Muscle layer of duodenum (tissue), 2 donors: ENCODE data around the gene MEOX1.

Experiments
- H3K27ac ChIP-seq: one replicate; pipeline ENCODE4 v1.7.0; 2013; ENCODE audit warnings: mild to moderate bottlenecking, low read length
- H3K27me3 ChIP-seq: one replicate; pipeline ENCODE4 v1.7.0; 2013; ENCODE audit warnings: low read depth, mild to moderate bottlenecking, control low read depth, low read length
- H3K36me3 ChIP-seq, 2 donors: one replicate each; pipeline ENCODE4 v1.7.0; 2013; ENCODE audit warnings: low read length in 2 of 2, control low read depth in 1 of 2, mild to moderate bottlenecking in 1 of 2; ENCODE audit not compliant: insufficient read depth in 2 of 2, control insufficient read depth in 1 of 2
- H3K4me1 ChIP-seq, 2 donors: one replicate each; pipeline ENCODE4 v1.7.0; 2013; ENCODE audit warnings: low read length in 2 of 2, mild to moderate bottlenecking in 2 of 2, control low read depth in 1 of 2, moderate library complexity in 1 of 2; ENCODE audit not compliant: insufficient read depth in 2 of 2, control insufficient read depth in 1 of 2
- H3K4me3 ChIP-seq, 2 donors: one replicate each; pipeline ENCODE4 v1.7.0; 2013; ENCODE audit warnings: low read length in 2 of 2, low read depth in 1 of 2, mild to moderate bottlenecking in 1 of 2
- H3K9me3 ChIP-seq, 2 donors: one replicate each; pipeline ENCODE4 v1.7.0; 2013; ENCODE audit warnings: low read length in 2 of 2, control low read depth in 1 of 2, mild to moderate bottlenecking in 1 of 2; ENCODE audit not compliant: control insufficient read depth in 1 of 2
- donor health status: healthy.

Gene MEOX1

GRCh38 chr17:43628089-43628650, 33.6 kb downstream of the MEOX1 start:
- no peaks in the 10 kb centered on the region for H3K36me3 ChIP-seq
- H3K9me3 ChIP-seq: no peaks in the 10 kb centered on the region
- no peak overlapping the region for H3K27ac ChIP-seq
- no peak overlapping the region for H3K4me3 ChIP-seq
- no peaks in the 10 kb centered on the region for H3K4me1 ChIP-seq
- H3K27me3 ChIP-seq: no peaks in the 10 kb centered on the region

DNA sequence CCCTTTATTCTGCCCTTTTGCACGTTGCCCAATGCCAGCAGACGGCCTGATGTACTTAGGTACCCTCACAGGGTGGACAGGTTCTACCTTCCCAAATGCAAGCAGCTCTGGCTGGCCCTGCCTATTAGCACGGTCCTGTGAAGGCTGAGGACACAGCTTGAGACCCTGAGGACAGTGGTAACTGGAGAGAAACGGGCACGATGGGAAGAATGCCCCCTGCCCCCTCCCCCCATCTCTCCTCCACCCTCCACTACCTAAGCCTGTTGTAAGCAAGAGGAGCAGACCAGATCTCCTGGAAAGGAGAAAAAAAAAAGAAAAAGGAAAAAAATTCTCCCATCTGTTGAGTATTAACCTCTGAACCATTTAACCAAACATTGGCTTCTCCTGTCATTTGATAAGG, 34.1 kb downstream of the MEOX1 start:
- no peaks in the 10 kb centered on the region for H3K4me1 ChIP-seq
- H3K36me3 ChIP-seq: no peaks in the 10 kb centered on the region
- H3K27me3 ChIP-seq: no peaks in the 10 kb centered on the region
- no peak overlapping the region for H3K27ac ChIP-seq
- no peak overlapping the region for H3K4me3 ChIP-seq
- H3K9me3 ChIP-seq: no peaks in the 10 kb centered on the region

DNA sequence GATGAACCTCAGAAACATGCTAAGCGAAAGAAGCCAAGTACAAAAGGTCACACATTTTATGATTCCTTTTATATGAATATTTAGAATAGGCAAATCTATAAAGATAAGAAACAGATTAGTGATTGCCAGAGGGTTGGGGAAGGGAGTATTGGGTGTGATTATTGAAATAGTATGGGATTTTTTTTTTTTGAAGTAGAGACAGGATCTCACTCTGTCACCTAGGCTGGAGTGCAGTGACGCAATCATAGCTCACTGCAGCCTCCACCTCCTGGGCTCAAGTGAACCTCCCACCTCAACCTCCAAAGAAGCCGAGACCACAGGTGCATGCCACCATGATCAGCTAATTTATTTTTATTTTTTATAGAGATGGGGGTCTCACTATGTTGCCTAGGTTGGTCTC, 35.7 kb downstream of the MEOX1 start:
- Histone ChIP-seq H3K9me3 (no peaks in the 10 kb centered on the region), H3K27me3 (no peaks in the 10 kb centered on the region), H3K36me3 (no peaks in the 10 kb centered on the region), H3K27ac (no peak overlapping the region), H3K4me1 (no peaks in the 10 kb centered on the region), H3K4me3 (no peak overlapping the region)

DNA sequence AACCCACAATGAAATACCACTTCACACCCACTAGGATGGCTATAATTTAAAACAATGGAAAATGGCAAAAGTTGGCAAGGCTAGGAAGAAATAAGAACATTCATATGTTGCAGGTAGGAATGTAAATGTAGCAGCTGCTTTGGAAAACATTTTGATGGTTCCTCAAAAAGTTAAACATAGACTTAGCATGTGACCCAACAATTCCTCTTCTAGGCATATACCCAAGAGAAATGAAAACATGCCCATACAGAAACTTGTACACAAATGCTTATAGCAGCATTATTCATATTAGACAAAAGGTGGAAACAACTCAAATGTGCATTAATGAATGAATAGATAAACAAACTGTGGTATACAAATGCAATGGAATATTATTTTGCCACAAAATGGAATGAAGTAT, 36.1 kb downstream of the MEOX1 start:
- Histone ChIP-seq H3K27ac (no peak overlapping the region), H3K4me3 (no peak overlapping the region), H3K9me3 (no peaks in the 10 kb centered on the region), H3K4me1 (no peaks in the 10 kb centered on the region), H3K36me3 (no peaks in the 10 kb centered on the region), H3K27me3 (no peaks in the 10 kb centered on the region)

DNA sequence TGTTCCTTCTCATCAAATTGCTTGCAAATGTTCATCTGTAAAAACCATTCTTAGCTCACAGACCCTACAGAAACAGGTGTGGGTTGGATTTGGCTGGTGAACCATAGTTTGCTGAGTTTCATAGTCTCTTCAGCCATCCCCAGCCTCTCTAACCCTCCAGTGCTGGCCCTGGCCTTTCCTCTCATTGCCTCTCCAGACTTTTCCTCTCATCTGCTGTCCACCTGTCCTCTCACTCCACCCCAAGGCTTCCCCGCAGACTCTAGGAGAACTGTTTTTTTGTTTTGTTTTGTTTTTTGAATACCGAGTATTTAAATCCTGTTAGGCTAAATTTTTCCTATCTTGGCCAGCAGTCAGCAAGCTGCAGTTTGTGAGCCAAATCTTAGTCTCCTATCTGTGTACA, 41.1 kb downstream of the MEOX1 start:
- no peak overlapping the region for H3K4me3 ChIP-seq
- H3K9me3 ChIP-seq: no peaks in the 10 kb centered on the region
- H3K27me3 ChIP-seq: no peaks in the 10 kb centered on the region
- H3K27ac ChIP-seq: no peak overlapping the region
- H3K36me3 ChIP-seq: no peaks in the 10 kb centered on the region
- H3K4me1 ChIP-seq: no peaks in the 10 kb centered on the region

DNA sequence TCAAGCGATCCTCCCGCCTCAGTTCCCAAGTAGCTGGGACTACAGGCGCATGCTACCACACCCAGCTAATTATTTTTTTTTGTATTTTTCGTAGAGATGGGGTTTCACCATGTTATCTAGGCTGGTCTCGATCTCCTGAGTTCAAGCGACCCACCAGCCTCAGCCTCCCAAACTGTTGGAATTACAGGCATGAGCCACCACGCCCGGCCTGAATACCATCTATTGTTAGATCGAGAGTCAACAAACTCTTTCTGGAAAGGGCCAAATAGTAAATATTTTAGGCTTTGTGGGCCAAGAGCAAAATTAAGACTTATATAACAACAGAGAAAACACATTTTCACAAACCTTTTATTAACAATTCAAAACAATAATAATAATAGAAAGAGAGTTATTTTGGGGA, 41.6 kb downstream of the MEOX1 start:
- no peaks in the 10 kb centered on the region for H3K9me3 ChIP-seq
- no peaks in the 10 kb centered on the region for H3K27me3 ChIP-seq
- H3K4me1 ChIP-seq: peaks cover 0 to under 1% of the 10 kb centered on the region in 2 donors
- H3K4me3 ChIP-seq: no peak overlapping the region
- no peaks in the 10 kb centered on the region for H3K36me3 ChIP-seq
- H3K27ac ChIP-seq: no peak overlapping the region

DNA sequence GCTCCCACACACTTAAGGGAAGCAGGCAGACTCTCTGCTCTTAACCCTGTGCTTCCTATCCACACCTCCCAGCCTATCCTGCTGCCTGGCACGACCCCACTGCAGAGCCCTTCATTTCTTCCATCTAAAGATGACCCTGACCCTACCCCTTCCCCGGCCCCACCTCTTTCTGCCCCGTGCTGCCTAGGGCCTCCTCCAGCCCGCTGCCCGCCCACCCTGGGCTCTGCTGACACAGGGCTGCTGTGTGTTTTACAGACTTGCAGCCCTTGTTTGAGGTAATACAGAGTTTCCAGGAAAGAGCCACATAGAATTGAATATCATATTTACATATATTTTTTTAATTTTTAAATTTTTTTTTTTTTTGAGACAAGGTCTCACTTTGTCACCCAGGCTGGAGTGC, 42.0 kb downstream of the MEOX1 start:
- Histone ChIP-seq H3K27me3 (no peaks in the 10 kb centered on the region), H3K4me3 (no peak overlapping the region), H3K36me3 (no peaks in the 10 kb centered on the region), H3K9me3 (no peaks in the 10 kb centered on the region), H3K4me1 (peaks cover 0 to 4% of the 10 kb centered on the region in 2 donors), H3K27ac (no peak overlapping the region)

DNA sequence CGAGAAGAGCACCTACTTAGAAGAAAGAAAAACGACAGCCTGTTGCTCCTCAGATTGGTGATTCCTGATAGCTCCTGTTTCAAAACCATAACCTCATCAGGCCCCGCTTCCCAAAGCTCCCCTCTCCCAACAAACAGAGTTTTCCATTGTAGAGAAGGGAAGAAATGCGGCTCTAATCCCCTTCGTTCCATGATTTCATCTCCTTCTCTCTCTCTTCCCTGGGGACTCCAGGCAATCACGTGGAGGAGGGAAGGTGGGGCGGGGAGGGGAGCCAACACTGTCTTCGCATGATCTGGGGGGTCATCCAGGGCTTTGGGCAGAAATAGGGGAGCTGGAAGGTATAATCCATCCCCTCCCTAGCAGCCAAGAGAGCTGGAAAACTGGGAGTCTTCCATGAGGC, 43.4 kb downstream of the MEOX1 start:
- H3K4me3 ChIP-seq: no peak overlapping the region
- peaks cover 0 to 16% of the 10 kb centered on the region in 2 donors for H3K4me1 ChIP-seq
- H3K36me3 ChIP-seq: no peaks in the 10 kb centered on the region
- H3K27ac ChIP-seq: no peak overlapping the region
- no peaks in the 10 kb centered on the region for H3K27me3 ChIP-seq
- no peaks in the 10 kb centered on the region for H3K9me3 ChIP-seq

DNA sequence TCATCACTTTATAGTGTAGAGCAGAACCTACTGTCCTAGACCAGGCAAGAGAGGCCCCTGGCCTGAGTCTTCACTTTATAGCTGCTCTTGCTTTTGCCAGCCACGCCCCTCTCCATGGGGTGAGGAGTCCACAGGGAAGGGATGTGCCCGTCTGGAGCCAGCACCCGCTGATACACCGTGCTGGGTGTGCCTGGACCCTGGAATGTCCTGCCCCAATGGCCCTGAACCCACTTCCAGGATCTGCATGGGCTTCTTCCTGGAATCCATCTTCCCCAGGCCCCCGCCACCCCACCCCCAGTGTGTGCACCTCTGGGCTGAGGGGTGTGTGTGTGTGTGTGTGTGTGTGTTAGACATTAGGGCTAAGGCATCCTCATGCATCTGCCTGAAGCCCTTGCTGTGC, 44.9 kb downstream of the MEOX1 start:
- Histone ChIP-seq H3K27ac (no peak overlapping the region), H3K4me3 (no peak overlapping the region), H3K36me3 (no peaks in the 10 kb centered on the region), H3K27me3 (no peaks in the 10 kb centered on the region), H3K4me1 (peaks cover 0 to 16% of the 10 kb centered on the region in 2 donors), H3K9me3 (no peaks in the 10 kb centered on the region)

GRCh38 chr17:43616421-43616820, 45.3 kb downstream of the MEOX1 start:
- Histone ChIP-seq H3K9me3 (no peaks in the 10 kb centered on the region), H3K4me1 (peaks cover 0 to 16% of the 10 kb centered on the region in 2 donors), H3K27me3 (no peaks in the 10 kb centered on the region), H3K36me3 (no peaks in the 10 kb centered on the region), H3K27ac (no peak overlapping the region), H3K4me3 (no peak overlapping the region)

GRCh38 chr17:43616029-43616351, 45.7 kb downstream of the MEOX1 start:
- peaks cover 0 to 16% of the 10 kb centered on the region in 2 donors for H3K4me1 ChIP-seq

DNA sequence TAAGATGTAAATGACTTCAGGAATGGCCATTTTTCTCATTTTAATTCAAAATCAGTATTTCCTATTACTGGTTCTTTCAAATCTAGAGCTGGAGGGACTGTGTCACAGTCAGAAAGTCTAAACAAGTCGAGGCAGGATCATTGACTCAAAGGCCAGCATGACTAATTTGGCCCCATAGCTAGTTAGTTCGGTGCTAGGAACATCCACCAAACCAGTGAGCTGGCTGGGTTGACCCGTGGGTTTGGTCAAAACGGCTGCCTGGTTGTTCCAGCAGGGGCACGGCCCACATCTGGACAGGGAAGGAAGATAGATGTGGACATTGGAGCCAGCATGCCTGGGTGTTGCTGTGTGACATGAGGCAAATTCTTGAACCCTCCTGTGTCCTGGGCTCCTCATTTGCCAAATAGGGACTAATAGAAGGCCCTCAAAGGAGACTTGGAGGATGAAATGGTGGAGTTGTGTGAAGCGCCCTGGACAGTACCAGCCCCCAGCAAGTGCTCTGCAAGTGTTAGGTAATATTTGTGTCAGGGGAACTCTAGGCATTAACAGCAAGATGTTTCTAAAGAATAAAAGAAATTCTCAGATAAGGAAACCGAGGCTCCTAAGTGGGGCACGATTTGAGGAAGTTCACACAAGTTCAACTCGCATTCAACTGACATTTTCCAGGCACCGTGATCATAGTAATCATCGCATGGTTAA, 46.2 kb downstream of the MEOX1 start:
- Histone ChIP-seq H3K36me3 (no peaks in the 10 kb centered on the region), H3K27ac (no peak overlapping the region), H3K4me3 (no peak overlapping the region), H3K4me1 (peaks cover 0 to 16% of the 10 kb centered on the region in 2 donors), H3K9me3 (no peaks in the 10 kb centered on the region), H3K27me3 (no peaks in the 10 kb centered on the region)

More at GRCh38 chr17:43616029-43616351, 45.7 kb downstream of the MEOX1 start:
- H3K27me3 ChIP-seq: no peaks in the 10 kb centered on the region
- H3K4me3 ChIP-seq: no peak overlapping the region
- no peaks in the 10 kb centered on the region for H3K9me3 ChIP-seq
- H3K36me3 ChIP-seq: no peaks in the 10 kb centered on the region
- H3K27ac ChIP-seq: no peak overlapping the region
